ENCODE measurements around the gene TFIP11. TPM values are rescaled to one million over a fixed set of nuclear protein-coding genes. Genes with fewer than 3 reads are reported as not detected.
A peak's percentile ranks its signal among the peaks of the same experiment; 100 is the strongest.

The TFIP11 gene
- total RNA-seq = 32.1 and 39.0 TPM in 2 replicates
- long read RNA-seq, transcript TFIP11-204 (15 exons, 3,586 nt) = major isoform, 177 of 235 reads
- long read RNA-seq, transcript TFIP11-201 (16 exons, 2,896 nt) = minor isoform, 6 of 235 reads
- long read RNA-seq, partial matches to known transcripts = 18 of 235 reads
- long read RNA-seq, other reads (novel, unspliced or antisense) = 33 of 235 reads

DNA sequence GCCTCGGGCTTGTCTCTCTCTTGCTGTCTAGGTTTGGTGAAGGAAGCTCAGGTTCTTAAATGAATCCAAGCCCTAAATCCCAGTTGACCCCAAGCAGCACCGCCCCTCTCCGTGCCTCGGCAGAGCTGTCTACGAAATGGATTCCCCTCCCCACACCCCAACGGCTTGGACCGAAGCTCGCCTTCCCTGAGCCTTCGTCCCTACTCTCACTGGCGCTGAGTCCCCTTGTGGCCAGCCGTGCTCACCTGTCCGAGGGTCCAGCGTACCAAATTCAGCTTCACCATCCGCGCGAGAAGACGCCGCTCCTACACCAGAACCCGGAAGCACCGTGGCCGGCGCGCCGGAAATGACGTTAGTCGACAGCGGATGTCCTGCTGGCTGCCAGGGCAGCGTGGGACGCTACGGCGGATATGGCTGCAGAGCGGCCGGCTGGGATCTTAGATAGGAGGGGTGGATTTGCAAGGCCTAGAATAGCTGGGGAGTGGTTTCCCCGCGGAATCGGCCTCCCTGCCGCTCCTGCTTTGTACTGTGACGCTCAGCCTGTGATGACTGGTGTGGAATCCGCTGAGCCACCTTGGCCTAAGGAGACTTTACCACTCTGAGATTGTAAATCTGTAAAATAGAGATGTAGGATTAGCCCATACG, at the start of gene TFIP11:
TSS of gene TFIP11 (minus strand) at position 325 of the 645 bp plus-strand sequence. CDS start 2,201 bp downstream, outside the sequence.
- H3K27ac Mint-ChIP-seq (ENCODE audit: unreplicated experiment) = peak within 1 kb of the TSS; percentile 97
- TF ChIP-seq, protein P1, sequence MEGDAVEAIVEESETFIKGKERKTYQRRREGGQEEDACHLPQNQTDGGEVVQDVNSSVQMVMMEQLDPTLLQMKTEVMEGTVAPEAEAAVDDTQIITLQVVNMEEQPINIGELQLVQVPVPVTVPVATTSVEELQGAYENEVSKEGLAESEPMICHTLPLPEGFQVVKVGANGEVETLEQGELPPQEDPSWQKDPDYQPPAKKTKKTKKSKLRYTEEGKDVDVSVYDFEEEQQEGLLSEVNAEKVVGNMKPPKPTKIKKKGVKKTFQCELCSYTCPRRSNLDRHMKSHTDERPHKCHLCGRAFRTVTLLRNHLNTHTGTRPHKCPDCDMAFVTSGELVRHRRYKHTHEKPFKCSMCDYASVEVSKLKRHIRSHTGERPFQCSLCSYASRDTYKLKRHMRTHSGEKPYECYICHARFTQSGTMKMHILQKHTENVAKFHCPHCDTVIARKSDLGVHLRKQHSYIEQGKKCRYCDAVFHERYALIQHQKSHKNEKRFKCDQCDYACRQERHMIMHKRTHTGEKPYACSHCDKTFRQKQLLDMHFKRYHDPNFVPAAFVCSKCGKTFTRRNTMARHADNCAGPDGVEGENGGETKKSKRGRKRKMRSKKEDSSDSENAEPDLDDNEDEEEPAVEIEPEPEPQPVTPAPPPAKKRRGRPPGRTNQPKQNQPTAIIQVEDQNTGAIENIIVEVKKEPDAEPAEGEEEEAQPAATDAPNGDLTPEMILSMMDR (IDR thresholded peaks at IDR 0.05) = no peak
- peak within 1 kb of the TSS; percentile 99 for H3K4me3 Mint-ChIP-seq (ENCODE audit: unreplicated experiment)
- no peaks in the 10 kb centered on the region for H3K9me3 Mint-ChIP-seq (ENCODE audit: unreplicated experiment)
- peaks cover 10% of the 10 kb centered on the region for H3K36me3 Mint-ChIP-seq (ENCODE audit: unreplicated experiment)
- peak; percentile 95 for DNase-seq (ENCODE audit: extremely low spot score, unreplicated experiment)
- peaks cover 36% of the 10 kb centered on the region for H3K4me1 Mint-ChIP-seq (ENCODE audit: unreplicated experiment)
- H3K27me3 Mint-ChIP-seq (ENCODE audit: unreplicated experiment) = no peaks in the 10 kb centered on the region

DNA sequence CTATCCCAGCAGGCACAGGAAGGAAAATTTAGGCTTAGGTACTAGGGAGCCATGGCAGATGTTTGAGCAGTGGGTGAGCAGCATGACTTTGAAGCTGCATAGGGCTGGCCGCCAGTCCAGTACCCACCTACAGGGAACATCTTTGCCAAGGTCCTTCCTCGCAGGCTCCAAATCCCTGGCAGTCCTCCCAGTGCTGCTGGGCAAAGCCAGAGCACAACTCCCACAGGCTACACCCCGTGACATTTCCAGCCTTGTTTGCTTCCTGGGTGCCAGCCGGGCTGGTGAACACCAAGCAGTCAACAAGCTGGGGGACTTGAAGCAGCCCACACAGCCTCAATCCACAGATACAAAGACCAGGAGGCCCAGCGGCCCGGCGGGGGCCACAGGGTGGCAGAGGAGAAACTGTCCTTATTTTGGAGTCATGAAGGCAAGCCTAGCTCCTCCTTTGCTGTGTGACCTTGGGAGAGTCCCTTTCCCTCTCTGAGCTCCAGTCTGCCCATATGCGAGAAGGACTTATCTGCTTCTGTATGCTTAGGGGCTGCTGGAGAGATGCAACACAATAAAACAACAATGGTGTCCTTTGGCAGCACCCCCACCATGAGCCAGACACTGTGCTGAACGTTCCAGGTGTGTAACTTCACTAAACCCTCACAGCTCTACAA, 49.6 kb upstream of the TFIP11 start:
- DNase-seq (ENCODE audit: extremely low spot score, unreplicated experiment) = no peak
- peaks cover 1% of the 10 kb centered on the region for H3K36me3 Mint-ChIP-seq (ENCODE audit: unreplicated experiment)
- peaks cover 11% of the 10 kb centered on the region for H3K4me1 Mint-ChIP-seq (ENCODE audit: unreplicated experiment)
- no peaks in the 10 kb centered on the region for H3K27me3 Mint-ChIP-seq (ENCODE audit: unreplicated experiment)
- H3K4me3 Mint-ChIP-seq (ENCODE audit: unreplicated experiment) = no peak overlapping the region
- no peak overlapping the region for H3K27ac Mint-ChIP-seq (ENCODE audit: unreplicated experiment)
- H3K9me3 Mint-ChIP-seq (ENCODE audit: unreplicated experiment) = no peaks in the 10 kb centered on the region
- TF ChIP-seq, protein P1 (IDR thresholded peaks at IDR 0.05) = no peak

DNA sequence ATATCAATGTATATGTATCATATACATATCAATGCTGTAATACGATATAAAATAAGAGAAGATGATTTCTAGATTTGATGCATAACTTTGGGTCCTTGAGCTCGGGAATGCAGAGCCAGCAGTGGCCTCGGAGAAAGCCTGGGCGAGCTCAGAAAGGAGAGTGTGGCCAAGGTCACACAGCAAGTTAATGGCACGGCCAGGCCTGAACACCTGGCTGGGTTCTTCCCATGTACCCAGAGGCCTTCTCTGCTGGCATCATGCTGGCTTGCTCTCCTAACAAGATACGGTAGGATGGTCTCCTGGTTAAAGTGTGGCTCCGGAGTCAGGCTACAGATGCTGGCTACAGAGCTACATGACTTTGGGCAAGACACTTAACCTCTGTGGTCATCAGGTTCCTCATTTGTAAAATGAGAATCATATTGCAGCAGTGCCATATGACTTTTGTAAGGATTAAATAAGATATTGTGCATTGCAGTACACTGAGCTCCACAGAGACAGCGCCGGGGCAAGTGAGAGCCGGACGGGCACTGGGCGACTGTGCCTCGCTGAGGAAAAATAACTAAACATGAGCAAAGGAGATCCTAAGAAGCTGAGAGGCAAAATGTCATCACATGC, 47.8 kb upstream of the TFIP11 start:
- no peaks in the 10 kb centered on the region for H3K9me3 Mint-ChIP-seq (ENCODE audit: unreplicated experiment)
- H3K4me1 Mint-ChIP-seq (ENCODE audit: unreplicated experiment) = peaks cover 15% of the 10 kb centered on the region
- no peaks in the 10 kb centered on the region for H3K27me3 Mint-ChIP-seq (ENCODE audit: unreplicated experiment)
- TF ChIP-seq, protein P1 (IDR thresholded peaks at IDR 0.05) = no peak
- no peak for DNase-seq (ENCODE audit: extremely low spot score, unreplicated experiment)
- no peaks in the 10 kb centered on the region for H3K36me3 Mint-ChIP-seq (ENCODE audit: unreplicated experiment)
- H3K4me3 Mint-ChIP-seq (ENCODE audit: unreplicated experiment) = no peak overlapping the region
- H3K27ac Mint-ChIP-seq (ENCODE audit: unreplicated experiment) = no peak overlapping the region

DNA sequence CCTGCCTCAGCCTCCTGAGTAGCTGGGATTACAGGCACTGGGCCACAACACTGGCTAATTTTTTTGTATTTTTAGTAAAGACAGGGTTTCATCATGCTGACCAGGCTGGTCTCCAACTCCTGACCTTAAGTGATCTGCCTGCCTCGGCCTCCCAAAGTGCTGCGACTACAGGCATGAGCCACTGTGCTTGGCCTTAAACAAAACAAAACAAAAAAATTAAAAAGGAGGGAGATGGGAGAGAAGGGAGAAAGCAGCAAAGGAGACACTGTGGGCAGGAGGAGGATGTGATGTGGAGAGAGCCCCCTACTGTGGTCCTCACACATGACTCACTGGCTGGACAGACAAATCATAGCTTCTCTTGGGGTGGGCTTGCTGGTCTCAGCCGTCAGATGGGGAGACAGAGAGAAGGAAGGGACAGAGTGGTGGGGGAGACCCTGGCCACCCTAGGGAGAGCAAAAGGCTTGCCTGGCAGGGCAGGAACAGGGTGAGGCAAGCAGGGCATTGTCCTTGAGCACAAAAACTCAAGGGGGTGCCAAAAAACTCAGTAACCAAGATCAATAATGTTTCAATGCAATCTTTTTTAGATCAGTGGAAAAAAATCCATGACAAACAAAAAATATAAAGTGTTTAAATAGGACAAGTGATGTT, 46.1 kb upstream of the TFIP11 start:
- Mint-ChIP-seq H3K36me3 (ENCODE audit: unreplicated experiment) (no peaks in the 10 kb centered on the region), H3K27ac (ENCODE audit: unreplicated experiment) (peak overlapping the region; percentile 87)
- TF ChIP-seq, protein P1 (IDR thresholded peaks at IDR 0.05) = no peak

More for the DNA sequence above, 46.1 kb upstream of the TFIP11 start:
- Mint-ChIP-seq H3K27me3 (ENCODE audit: unreplicated experiment) (no peaks in the 10 kb centered on the region), H3K9me3 (ENCODE audit: unreplicated experiment) (no peaks in the 10 kb centered on the region), H3K4me3 (ENCODE audit: unreplicated experiment) (no peak overlapping the region), H3K4me1 (ENCODE audit: unreplicated experiment) (peaks cover 20% of the 10 kb centered on the region)
- no peak for DNase-seq (ENCODE audit: extremely low spot score, unreplicated experiment)
